ENCODE measurements around the gene PLEK. TPM values are rescaled to one million over a fixed set of nuclear protein-coding genes. Genes with fewer than 3 reads are reported as not detected.

The PLEK gene
- total and polyA plus RNA-seq, 11 donors: 1.3 to 90.0 (median 3.1) TPM

DNA sequence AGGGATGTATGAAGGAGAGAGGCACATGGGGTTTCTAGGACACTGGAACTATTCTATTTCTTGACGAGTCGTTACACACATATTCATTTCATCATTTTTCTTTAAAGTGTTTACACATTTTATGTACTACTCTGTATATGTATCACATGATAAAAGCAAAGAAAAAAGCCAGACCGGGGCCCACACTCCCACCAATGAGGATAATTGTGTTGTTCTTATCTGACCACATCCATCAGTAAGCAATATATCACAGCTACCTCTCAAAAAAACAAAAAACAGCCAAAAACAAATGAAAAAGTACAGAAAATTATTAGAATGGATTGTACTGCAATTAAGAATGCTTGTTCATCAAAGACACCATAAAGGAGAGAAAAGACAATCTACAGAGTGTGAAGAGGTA, 31.2 kb upstream of the PLEK start:
- Histone ChIP-seq H3K9me3 (no peaks in the 10 kb centered on the region), H3K4me1 (no peaks in the 10 kb centered on the region), H3K4me3 (no peak overlapping the region), H3K27me3 (peaks cover 0 to 11% (median 0%) of the 10 kb centered on the region in 9 donors), H3K27ac (no peak overlapping the region), H3K36me3 (no peaks in the 10 kb centered on the region)
- DNase-seq (no peak), ATAC-seq (no peak)
- intact Hi-C loops (cut with DNase I): no loop called here
- TF ChIP-seq, protein P1, sequence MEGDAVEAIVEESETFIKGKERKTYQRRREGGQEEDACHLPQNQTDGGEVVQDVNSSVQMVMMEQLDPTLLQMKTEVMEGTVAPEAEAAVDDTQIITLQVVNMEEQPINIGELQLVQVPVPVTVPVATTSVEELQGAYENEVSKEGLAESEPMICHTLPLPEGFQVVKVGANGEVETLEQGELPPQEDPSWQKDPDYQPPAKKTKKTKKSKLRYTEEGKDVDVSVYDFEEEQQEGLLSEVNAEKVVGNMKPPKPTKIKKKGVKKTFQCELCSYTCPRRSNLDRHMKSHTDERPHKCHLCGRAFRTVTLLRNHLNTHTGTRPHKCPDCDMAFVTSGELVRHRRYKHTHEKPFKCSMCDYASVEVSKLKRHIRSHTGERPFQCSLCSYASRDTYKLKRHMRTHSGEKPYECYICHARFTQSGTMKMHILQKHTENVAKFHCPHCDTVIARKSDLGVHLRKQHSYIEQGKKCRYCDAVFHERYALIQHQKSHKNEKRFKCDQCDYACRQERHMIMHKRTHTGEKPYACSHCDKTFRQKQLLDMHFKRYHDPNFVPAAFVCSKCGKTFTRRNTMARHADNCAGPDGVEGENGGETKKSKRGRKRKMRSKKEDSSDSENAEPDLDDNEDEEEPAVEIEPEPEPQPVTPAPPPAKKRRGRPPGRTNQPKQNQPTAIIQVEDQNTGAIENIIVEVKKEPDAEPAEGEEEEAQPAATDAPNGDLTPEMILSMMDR (IDR thresholded peaks at IDR 0.05): no peak
- TF ChIP-seq POLR2A (IDR thresholded peaks at IDR 0.05): no peak
- 81 to 85% (median 83%) methylated on average over 3 of the region's 3 CpGs for WGBS, 4 donors

DNA sequence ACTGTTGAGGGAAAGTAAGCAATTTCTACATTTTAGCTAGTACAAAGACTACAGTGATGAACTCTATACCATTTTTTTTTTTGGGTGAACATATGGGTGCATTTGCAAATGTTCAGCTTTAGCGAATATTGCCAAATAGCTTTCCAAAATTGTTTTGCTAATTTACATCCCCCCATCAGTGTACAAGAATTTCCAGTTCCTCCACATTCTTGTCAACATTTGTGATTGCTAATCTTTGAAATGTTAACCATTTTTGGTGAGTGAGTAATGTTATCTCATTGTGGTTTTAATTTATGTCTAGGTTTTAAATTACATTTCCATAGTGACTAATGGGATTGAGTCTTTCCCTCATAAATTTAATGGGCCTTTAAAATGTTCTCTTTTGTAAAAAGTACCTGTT, 28.9 kb upstream of the PLEK start:
- no peaks in the 10 kb centered on the region for H3K4me1 ChIP-seq
- no peaks in the 10 kb centered on the region for H3K36me3 ChIP-seq
- H3K9me3 ChIP-seq: no peaks in the 10 kb centered on the region
- DNase-seq: no peak
- no peak overlapping the region for H3K4me3 ChIP-seq
- TF ChIP-seq, protein P1 (IDR thresholded peaks at IDR 0.05): no peak
- TF ChIP-seq POLR2A (IDR thresholded peaks at IDR 0.05): no peak
- H3K27me3 ChIP-seq: peaks cover 0 to 6% (median 0%) of the 10 kb centered on the region in 9 donors
- ATAC-seq: no peak
- intact Hi-C loops (cut with DNase I): no loop called here
- WGBS, 4 donors: 90 to 98% (median 95%) methylated on average over 1 of the region's 1 CpG
- H3K27ac ChIP-seq: no peak overlapping the region

DNA sequence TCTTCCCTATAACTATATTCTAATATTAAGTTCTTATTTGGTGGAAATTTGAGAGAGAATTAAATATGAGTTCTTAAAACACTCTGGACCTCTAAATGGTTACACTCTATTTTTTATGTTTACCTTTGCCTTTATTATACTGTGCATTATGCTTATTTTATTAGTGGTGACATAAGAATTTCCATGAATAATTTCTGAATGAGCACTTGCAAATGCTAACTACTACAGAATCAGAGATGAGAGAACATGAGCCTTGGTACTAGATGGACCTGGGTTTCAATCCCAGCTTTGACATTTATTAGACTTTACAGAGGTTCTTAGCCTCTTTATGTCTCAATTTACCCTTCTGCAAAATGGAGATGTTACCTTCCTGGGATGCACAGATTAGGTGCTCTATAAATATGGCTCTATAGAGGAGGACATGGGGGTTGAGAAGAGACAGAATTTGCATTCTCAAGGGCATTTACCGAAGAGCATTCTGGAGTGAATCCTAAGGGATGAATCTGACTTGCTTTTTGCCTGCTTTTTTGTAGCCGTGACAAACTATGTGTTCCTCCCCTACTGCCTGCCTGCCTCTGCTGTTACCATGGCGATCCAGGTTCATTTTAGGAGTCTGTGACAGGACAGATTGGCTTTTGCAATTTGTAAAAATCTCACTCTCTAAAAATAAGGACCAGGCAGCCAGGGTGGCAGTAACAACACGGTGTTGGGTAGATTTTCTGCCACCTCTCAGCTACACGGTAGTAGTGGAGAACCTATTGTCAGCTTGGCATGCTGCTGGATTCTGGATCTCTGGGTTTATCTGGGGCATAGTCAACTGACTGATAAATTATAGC, 24.6 kb upstream of the PLEK start:
- intact Hi-C loops (cut with DNase I): no loop called here
- Histone ChIP-seq H3K27ac (no peak overlapping the region), H3K4me3 (no peak overlapping the region), H3K4me1 (peaks cover 0 to 11% (median 0%) of the 10 kb centered on the region in 12 donors), H3K36me3 (no peaks in the 10 kb centered on the region), H3K9me3 (no peaks in the 10 kb centered on the region), H3K27me3 (peaks cover 0 to 6% (median 0%) of the 10 kb centered on the region in 9 donors)
- ATAC-seq (no peak), DNase-seq (no peak)
- TF ChIP-seq, protein P1 (IDR thresholded peaks at IDR 0.05): no peak
- TF ChIP-seq POLR2A (IDR thresholded peaks at IDR 0.05): no peak
- WGBS, 4 donors: 49 to 65% (median 62%) methylated on average over 5 of the region's 5 CpGs

GRCh38 chr2:68341062-68341329, 24.1 kb upstream of the PLEK start:
- DNase-seq (no peak), ATAC-seq (no peak)
- Histone ChIP-seq H3K27me3 (peaks cover 0 to 6% (median 0%) of the 10 kb centered on the region in 9 donors), H3K27ac (no peak overlapping the region), H3K36me3 (no peaks in the 10 kb centered on the region), H3K4me1 (peaks cover 0 to 11% (median 0%) of the 10 kb centered on the region in 12 donors), H3K4me3 (no peak overlapping the region), H3K9me3 (no peaks in the 10 kb centered on the region)
- TF ChIP-seq, protein P1 (IDR thresholded peaks at IDR 0.05): no peak
- no peak for TF ChIP-seq POLR2A (IDR thresholded peaks at IDR 0.05)
- WGBS, 4 donors: 87 to 94% (median 92%) methylated on average over 3 of the region's 3 CpGs
- intact Hi-C loops (cut with DNase I): no loop called here

Data from heart left ventricle (tissue), 16 donors.